GM04503 (cell line): ENCODE data around the gene CDH13.

Experiments
- DNase-seq: peaks from one replicate; pipeline ENCODE4 v3.0.0-alpha.2; 2012; ENCODE audit warnings: low read depth

Gene CDH13

GRCh38 chr16:83578171-83578570 is 951.4 kb downstream of the CDH13 start:
- no peak for DNase-seq

GRCh38 chr16:83579027-83579426 is 952.3 kb downstream of the CDH13 start:
- no peak for DNase-seq

- DNase-seq, result no peak
Observed at GRCh38 chr16:83579436-83579835, 952.7 kb downstream of the CDH13 start.

- no peak for DNase-seq
Observed at GRCh38 chr16:83581082-83581481, 954.3 kb downstream of the CDH13 start.

- DNase-seq, result no peak
Observed at GRCh38 chr16:83581994-83582747, 955.4 kb downstream of the CDH13 start.

GRCh38 chr16:83586036-83586435 is 959.3 kb downstream of the CDH13 start:
- no peak for DNase-seq

GRCh38 chr16:83586461-83587200 is 959.9 kb downstream of the CDH13 start:
- DNase-seq, result no peak

GRCh38 chr16:83587201-83587600 is 960.4 kb downstream of the CDH13 start:
- no peak for DNase-seq

- no peak for DNase-seq
Observed at GRCh38 chr16:83588070-83588469, 961.3 kb downstream of the CDH13 start.

GRCh38 chr16:83589576-83589975 is 962.8 kb downstream of the CDH13 start:
- no peak for DNase-seq

- DNase-seq, result no peak
Observed at GRCh38 chr16:83592778-83593177, 966.0 kb downstream of the CDH13 start.

- DNase-seq, result no peak
Observed at GRCh38 chr16:83599789-83600462, 973.2 kb downstream of the CDH13 start.

GRCh38 chr16:83602761-83603722 is 976.3 kb downstream of the CDH13 start:
- no peak for DNase-seq

GRCh38 chr16:83603723-83604570 is 977.2 kb downstream of the CDH13 start:
- DNase-seq, result peak; percentile 21

GRCh38 chr16:83606486-83607030 is 979.8 kb downstream of the CDH13 start:
- no peak for DNase-seq

GRCh38 chr16:83609178-83609577 is 982.4 kb downstream of the CDH13 start:
- DNase-seq, result no peak

GRCh38 chr16:83615141-83615952 is 988.6 kb downstream of the CDH13 start:
- peak; percentile 27 for DNase-seq

GRCh38 chr16:83615953-83616350 is 989.2 kb downstream of the CDH13 start:
- no peak for DNase-seq

GRCh38 chr16:83619381-83620150 is 992.8 kb downstream of the CDH13 start:
- no peak for DNase-seq
